Brain microvascular endothelial cell (primary cell): ENCODE measurements around the gene UBE2O.
"Not testable (repeated sequence)": the region's sequence is repeated elsewhere in the genome, so short reads cannot be mapped to it uniquely, and the experiment has no call there.

Source experiments
- DNase-seq: peaks from one replicate; pipeline ENCODE4 v3.0.0-alpha.2; 2020
- H3K27ac ChIP-seq: fragments of 250-450 bp; sonication (Bioruptor Pico); 2 replicates; pipeline ENCODE4 v1.5.1; 2020; ENCODE audit warnings: mild to moderate bottlenecking, moderate library complexity
- H3K27me3 ChIP-seq: fragments of 250-450 bp; sonication (Bioruptor Pico); replicated peaks from 2 replicates; pipeline ENCODE4 v1.5.1; 2020; ENCODE audit warnings: mild to moderate bottlenecking
- H3K36me3 ChIP-seq: fragments of 250-450 bp; sonication (Bioruptor Pico); replicated peaks from 2 replicates; pipeline ENCODE4 v1.5.1; 2020; ENCODE audit warnings: mild to moderate bottlenecking
- H3K4me3 ChIP-seq: 2 replicates; pipeline ENCODE4 v1.5.1; 2011; ENCODE audit warnings: low read depth, mild to moderate bottlenecking, control low read depth, low read length, moderate library complexity
- in situ Hi-C: cut with HindIII; loops from 2 replicates; pipeline ENCODE4 v1.10.0; 2017; ENCODE audit warnings: low sequenced_read_pairs, low pct_ligation_motif_present
- TF ChIP-seq, protein P1 (sequence below): IDR thresholded peaks from 2 replicates; pipeline ENCODE4 v1.5.1; 2011; ENCODE audit warnings: low read depth, mild to moderate bottlenecking, moderate library complexity, low read length, control low read depth, inconsistent platforms; ENCODE audit errors: missing control alignments

The UBE2O gene

DNA sequence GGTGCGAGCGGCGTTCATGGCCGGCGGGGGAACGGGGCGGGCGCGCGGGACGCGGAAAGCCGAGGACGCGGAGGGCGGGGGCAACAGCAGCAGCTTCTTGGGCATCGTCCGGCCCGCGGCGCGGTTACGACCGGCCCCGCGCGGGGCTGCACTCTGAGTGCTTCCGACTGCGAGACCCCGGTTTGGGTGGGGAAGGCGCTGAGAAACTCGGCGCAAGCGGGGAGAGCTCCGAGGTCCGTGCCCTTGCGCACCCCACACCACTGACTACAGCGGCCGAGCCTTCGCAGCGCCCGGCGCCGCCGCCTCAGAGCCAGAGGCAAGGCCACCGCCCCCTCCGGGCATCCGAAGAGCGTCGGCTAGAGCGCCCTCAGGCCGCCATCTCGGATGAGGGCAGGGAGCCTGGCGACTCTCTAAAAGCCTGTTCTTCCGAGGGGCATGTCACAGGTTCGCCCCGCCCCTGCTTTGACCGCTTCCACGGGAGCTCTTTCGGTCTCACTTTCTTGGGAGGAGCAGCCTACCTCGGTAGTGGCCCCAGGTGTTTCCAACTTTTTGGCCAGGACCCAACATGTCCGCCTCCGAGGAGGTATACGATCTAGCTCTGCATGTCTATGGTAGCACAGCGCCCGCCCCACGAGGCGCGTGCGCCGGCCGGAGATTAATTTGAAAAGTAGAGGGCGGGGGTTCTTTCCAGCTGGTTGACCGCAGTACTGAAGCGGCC lies 99.2 kb downstream of the UBE2O start, which contains the start of gene PRPSAP1:
PRPSAP1 (minus strand) TSS at position 318 of the 718 bp plus-strand sequence; CDS start at position 105, 213 bp downstream.
- Histone ChIP-seq H3K27ac (peak within 1 kb of the TSS; percentile 97), H3K4me3 (peak within 1 kb of the TSS; percentile 86), H3K36me3 (no peaks in the 10 kb centered on the region), H3K27me3 (no peaks in the 10 kb centered on the region)
- TF ChIP-seq, protein P1, sequence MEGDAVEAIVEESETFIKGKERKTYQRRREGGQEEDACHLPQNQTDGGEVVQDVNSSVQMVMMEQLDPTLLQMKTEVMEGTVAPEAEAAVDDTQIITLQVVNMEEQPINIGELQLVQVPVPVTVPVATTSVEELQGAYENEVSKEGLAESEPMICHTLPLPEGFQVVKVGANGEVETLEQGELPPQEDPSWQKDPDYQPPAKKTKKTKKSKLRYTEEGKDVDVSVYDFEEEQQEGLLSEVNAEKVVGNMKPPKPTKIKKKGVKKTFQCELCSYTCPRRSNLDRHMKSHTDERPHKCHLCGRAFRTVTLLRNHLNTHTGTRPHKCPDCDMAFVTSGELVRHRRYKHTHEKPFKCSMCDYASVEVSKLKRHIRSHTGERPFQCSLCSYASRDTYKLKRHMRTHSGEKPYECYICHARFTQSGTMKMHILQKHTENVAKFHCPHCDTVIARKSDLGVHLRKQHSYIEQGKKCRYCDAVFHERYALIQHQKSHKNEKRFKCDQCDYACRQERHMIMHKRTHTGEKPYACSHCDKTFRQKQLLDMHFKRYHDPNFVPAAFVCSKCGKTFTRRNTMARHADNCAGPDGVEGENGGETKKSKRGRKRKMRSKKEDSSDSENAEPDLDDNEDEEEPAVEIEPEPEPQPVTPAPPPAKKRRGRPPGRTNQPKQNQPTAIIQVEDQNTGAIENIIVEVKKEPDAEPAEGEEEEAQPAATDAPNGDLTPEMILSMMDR: peak; percentile 66
- peak; percentile 84 for DNase-seq
- in situ Hi-C loops: no loop called here

DNA sequence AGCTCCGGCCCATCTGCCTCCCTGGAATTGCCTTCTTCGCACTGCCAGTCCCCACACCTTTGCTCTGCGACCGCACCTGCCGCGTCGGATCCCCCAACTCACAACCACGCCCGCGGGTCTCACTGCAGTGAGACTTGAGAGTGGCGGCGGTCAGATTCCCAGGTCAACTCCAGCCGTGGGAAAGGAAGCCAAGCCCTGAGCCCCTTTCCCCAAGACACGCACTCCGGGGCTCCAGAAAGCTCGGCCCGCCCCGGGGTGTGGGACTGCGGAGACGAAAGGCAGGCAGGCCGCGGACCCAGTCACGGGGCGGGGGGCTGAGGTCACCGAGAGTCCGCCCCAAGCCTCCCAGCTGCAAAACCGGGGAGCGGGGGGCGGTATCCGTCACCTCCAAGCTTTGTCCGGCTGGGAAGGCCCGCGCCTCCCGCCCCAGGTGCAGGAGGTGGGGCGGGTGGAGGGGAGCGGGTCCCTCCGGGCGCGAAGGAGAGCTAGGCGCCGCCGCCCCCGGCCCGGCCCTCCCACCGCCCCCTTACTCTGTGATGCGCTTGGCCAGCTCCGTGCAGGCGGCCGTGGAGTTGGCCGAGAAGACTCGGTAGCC lies 99.9 kb downstream of the UBE2O start:
- TF ChIP-seq, protein P1: no peak
- Histone ChIP-seq H3K4me3 (peak overlapping the region; percentile 86), H3K36me3 (no peaks in the 10 kb centered on the region), H3K27me3 (no peaks in the 10 kb centered on the region), H3K27ac (peak overlapping the region; percentile 97)
- no peak for DNase-seq
- in situ Hi-C loops: no loop called here

DNA sequence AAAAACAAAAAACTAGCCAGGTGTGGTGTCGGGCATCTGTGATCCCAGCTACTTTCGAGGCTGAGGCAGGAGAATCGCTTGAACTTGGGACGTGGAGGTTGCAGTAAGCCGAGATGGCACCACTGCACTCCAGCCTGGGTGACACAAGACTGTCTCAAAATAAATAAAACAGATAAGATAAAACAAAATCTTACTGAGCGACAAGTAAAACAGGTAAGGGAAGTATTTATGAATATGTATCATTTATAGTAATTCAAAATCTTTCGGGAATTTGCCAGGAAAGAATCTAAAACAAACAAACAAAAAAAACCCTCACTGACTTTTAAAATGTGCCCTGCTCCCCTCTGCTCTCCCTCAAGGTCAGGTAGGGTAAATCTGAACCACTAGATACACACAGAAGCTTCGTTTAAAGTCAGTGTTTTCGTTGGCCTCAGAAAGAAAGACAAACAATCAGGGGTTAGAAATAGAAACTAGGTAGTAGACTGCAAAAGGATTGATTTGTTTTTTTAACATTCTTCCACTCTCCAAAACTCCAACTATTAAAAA lies 101.4 kb downstream of the UBE2O start:
- no peak for DNase-seq
- no peak overlapping the region for H3K27ac ChIP-seq
- H3K4me3 ChIP-seq: peak overlapping the region; percentile 9
- H3K27me3 ChIP-seq: no peaks in the 10 kb centered on the region
- TF ChIP-seq, protein P1: no peak
- in situ Hi-C loops: no loop called here
- H3K36me3 ChIP-seq: peaks cover 7% of the 10 kb centered on the region

DNA sequence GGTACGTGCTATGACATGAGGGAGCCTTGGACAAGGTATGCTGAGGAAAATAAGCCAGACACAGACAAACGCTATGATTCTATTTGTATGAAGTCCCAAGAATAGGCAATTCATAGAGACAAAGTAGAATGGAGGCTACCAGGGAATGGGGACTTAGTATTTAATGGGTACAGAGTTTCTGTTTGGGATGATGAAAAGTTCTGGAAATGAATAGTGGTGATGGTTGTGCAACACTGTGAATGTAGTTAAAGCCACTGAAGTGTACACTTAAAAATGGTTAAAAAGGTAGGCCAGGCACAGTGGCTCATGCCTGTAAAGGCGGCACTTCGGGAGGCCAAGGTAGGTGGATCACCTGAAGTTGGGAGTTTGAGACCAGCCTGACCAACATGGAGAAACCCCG lies 102.5 kb downstream of the UBE2O start:
- in situ Hi-C loops: no loop called here
- Histone ChIP-seq H3K36me3 (peaks cover 12% of the 10 kb centered on the region), H3K27me3 (no peaks in the 10 kb centered on the region), H3K4me3 (no peak overlapping the region), H3K27ac (no peak overlapping the region)
- DNase-seq: no peak
- TF ChIP-seq, protein P1: no peak

DNA sequence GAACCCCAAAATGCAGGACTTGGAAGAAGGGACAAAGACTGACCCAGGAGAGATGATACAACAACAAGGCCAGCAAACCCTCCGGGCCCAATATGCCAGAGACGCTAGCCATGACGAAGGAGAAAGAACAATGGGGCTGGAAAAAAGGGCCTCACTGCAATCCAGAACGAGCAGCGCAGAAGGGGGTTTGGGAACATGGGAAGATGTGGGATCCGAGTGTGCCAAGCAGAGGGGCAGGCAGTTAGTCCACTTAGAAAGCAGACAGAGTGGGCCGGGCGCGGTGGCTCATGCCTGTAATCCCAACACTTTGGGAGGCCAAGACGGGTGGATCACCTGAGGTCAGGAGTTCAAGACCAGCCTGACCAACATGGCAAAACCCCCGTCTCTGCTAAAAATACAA lies 106.0 kb downstream of the UBE2O start:
- H3K4me3 ChIP-seq, H3K27ac ChIP-seq, in situ Hi-C loops, H3K27me3 ChIP-seq, DNase-seq: not testable (repeated sequence)
- H3K36me3 ChIP-seq: peaks cover 31% of the 10 kb centered on the region

DNA sequence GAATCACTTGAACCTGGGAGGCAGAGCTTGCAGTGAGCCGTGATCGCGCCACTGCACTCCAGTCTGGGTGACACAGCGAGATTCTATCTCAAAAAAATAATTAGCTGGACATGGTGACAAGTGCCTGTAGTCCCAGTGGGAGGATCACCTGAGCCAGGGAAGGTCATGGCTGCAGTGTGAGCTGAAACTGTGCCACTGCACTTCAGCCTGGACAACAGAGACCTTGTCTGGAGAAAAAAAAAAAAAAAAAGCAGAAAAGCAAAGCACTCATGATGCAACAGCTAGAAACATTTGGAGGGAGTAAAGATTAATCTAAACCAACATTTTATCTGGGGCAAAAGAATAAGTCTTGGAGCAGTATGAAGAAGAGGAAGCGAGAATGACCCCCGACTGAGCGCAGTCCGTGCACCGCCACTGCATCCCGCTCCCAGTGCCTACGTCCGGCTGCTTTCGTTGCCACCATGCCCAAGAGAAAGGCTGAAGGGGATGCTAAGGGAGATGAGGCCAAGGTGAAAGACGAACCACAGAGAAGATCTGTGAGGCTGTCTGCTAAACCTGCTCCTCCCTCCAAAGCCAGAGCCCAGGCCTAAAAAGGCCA lies 107.5 kb downstream of the UBE2O start:
- TF ChIP-seq, protein P1: no peak
- in situ Hi-C loops: no loop called here
- DNase-seq: no peak
- H3K4me3 ChIP-seq: no peak overlapping the region
- peaks cover 39% of the 10 kb centered on the region for H3K36me3 ChIP-seq
- H3K27me3 ChIP-seq: no peaks in the 10 kb centered on the region
- no peak overlapping the region for H3K27ac ChIP-seq
